ENCODE results near the gene ELMO3. TPM values are rescaled to one million over a fixed set of nuclear protein-coding genes. Genes with fewer than 3 reads are reported as not detected.
A peak's percentile ranks its signal among the peaks of the same experiment; 100 is the strongest.

ELMO3 gene
- total RNA-seq, 4 donors from 2014 or later: 0.09 to 0.55 (median 0.29) TPM

DNA sequence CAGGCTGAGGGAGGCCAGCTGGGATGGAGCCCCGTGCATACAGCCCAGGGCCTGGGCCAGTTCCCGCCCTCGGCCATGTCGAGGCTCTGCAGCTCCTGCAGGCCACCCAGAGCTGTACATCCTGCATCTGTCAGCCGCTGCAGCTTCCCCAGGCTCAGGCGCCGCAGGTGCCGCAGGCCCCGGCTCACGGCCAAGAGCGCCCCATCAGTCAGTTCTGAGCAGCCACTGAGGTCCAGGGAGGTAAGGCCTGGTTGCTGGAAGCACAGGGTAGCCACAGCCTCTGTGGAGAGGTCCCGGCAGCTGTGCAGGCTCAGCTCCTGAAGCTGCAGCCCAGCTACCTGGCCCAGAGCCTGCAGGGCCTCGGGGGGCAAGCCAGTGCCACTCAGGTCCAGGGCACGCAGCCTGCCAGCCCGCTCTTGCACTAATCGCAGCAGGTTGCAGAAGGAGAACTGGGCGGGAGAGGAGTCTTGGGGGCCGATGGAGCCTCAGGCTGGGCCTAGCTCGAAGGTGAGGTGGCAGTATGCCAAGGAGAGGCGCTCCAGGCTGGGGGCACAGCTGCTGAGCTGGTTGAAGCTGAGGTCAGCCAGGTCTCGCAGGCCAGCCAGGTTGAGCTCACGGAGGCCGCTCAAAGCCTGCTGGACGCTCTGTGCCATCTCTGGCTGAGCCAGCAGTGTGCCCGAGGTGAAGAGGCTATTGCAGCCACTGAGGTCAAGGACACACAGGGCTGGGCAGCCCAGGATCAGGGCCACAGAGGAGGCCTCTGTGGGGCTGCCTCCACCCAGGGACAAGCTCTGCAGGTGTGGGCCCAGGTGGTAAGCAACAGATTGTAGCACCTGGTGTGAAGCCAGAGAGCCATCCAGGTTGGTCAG lies 11.4 kb downstream of the ELMO3 start:
- Histone ChIP-seq H3K27ac (peak overlapping the region in 1 of 4 donors; percentile 54), H3K4me1 (peaks cover 38 to 43% of the 10 kb centered on the region in 2 donors), H3K9me3 (no peaks in the 10 kb centered on the region), H3K36me3 (no peaks in the 10 kb centered on the region), H3K4me3 (no peak overlapping the region), H3K27me3 (no peaks in the 10 kb centered on the region)
- no peak for DNase-seq
- ATAC-seq: no peak
- intact Hi-C loops (cut with DNase I; ENCODE audit: low total_unique reads): no loop called here
- TF ChIP-seq, protein P1, sequence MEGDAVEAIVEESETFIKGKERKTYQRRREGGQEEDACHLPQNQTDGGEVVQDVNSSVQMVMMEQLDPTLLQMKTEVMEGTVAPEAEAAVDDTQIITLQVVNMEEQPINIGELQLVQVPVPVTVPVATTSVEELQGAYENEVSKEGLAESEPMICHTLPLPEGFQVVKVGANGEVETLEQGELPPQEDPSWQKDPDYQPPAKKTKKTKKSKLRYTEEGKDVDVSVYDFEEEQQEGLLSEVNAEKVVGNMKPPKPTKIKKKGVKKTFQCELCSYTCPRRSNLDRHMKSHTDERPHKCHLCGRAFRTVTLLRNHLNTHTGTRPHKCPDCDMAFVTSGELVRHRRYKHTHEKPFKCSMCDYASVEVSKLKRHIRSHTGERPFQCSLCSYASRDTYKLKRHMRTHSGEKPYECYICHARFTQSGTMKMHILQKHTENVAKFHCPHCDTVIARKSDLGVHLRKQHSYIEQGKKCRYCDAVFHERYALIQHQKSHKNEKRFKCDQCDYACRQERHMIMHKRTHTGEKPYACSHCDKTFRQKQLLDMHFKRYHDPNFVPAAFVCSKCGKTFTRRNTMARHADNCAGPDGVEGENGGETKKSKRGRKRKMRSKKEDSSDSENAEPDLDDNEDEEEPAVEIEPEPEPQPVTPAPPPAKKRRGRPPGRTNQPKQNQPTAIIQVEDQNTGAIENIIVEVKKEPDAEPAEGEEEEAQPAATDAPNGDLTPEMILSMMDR (IDR thresholded peaks at IDR 0.05 in 4 of 5, conservative IDR thresholded peaks at IDR 0.05 in 1 of 5): no peak
- TF ChIP-seq POLR2A (IDR thresholded peaks at IDR 0.05): no peak
- in situ Hi-C loops (cut with MboI; ENCODE audit: low sequenced_read_pairs in 4 of 4): no loop called here

DNA sequence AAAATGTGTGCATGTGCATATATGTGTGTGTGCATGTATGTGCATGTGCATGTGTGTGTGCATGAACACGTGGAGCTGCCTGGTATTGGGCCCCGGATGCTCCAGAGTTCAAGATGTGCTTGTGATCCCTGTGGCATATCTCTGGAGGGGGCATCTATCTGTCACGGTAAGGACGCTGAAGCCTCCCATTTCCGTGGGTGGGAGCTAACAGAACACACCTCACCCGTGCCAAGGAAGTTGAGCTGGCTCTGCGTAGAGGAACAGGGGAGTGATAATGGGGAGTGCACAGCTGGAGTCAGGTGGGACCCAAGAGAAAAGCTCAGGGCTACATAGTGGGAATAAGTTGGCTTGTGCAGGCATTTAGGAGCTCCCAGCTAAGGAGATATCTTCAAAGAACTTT lies 12.7 kb downstream of the ELMO3 start:
- intact Hi-C loops (cut with DNase I; ENCODE audit: low total_unique reads): no loop called here
- Histone ChIP-seq H3K9me3 (no peaks in the 10 kb centered on the region), H3K4me3 (no peak overlapping the region), H3K36me3 (no peaks in the 10 kb centered on the region), H3K27ac (no peak overlapping the region), H3K4me1 (peaks cover 38 to 43% of the 10 kb centered on the region in 2 donors), H3K27me3 (no peaks in the 10 kb centered on the region)
- ATAC-seq (no peak), DNase-seq (no peak)
- in situ Hi-C loops (cut with MboI; ENCODE audit: low sequenced_read_pairs in 4 of 4): no loop called here
- TF ChIP-seq, protein P1 (IDR thresholded peaks at IDR 0.05 in 4 of 5, conservative IDR thresholded peaks at IDR 0.05 in 1 of 5): no peak
- TF ChIP-seq POLR2A (IDR thresholded peaks at IDR 0.05): no peak

DNA sequence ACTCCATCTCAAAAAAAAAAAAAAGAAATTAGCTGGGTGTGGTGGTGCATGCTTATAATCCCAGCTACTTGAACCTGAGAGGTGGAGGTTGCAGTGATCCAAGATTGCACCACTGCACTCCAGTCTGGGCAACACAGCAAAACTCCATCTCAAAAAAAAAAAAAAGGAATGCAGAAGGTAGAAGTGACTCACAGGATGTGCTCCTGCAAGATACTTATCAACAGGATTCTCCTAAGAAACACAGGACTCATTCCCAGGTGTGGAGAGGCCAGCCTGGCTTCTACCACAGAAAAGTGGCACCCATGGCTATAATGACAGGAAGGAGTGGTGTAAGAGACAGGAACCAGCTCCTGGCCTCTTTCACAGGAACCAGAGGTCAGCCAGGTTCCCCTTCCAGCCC lies 13.8 kb downstream of the ELMO3 start:
- intact Hi-C loops (cut with DNase I; ENCODE audit: low total_unique reads): no loop called here
- TF ChIP-seq POLR2A (IDR thresholded peaks at IDR 0.05): no peak
- TF ChIP-seq, protein P1 (IDR thresholded peaks at IDR 0.05 in 4 of 5, conservative IDR thresholded peaks at IDR 0.05 in 1 of 5): no peak
- Histone ChIP-seq H3K27ac (peak overlapping the region in 1 of 4 donors; percentile 57), H3K36me3 (no peaks in the 10 kb centered on the region), H3K4me1 (peaks cover 33 to 34% of the 10 kb centered on the region in 2 donors), H3K27me3 (no peaks in the 10 kb centered on the region), H3K4me3 (no peak overlapping the region), H3K9me3 (no peaks in the 10 kb centered on the region)
- ATAC-seq (no peak), DNase-seq (no peak)
- in situ Hi-C loops (cut with MboI; ENCODE audit: low sequenced_read_pairs in 4 of 4): no loop called here

DNA sequence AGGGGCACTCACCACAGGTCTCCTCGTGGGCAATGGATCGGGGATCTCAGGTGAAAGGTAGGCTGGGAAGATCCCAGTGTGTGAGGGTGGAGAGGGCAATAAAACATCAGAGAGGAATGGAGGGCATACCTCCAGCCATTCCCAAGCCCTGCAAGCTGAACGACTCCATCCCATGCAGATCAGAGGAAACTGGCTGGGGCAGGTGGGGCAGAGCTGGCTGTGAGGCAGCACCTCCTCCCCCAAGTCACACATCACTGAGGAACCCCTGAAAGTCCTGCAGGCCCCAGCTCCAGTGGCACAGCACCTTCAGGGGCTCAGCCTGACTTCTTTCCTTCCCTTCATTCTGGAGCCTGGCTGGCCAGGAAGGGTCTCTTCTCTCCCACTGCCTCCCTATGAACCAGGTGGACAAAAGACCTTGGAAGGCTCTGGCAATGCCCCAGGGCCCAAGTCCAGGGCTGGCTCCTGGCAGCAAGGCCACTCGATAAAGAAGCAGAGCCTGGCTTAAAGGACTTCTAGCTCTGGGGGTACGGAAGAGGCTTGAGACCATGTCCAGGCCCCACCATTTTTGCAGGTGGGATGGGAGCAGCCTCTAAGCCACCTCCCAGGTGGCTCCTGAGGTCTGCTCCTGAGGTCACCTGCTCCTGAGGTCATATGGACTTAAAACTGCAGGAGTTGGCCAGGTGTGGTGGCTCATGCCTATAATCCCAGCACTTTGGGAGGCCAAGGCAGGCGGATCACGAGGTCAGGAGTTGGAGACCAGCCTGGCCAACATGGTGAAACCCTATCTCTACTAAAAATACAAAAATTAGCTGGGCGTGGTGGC lies 14.5 kb downstream of the ELMO3 start:
- Histone ChIP-seq H3K4me3 (no peak overlapping the region), H3K27ac (peak overlapping the region; percentile 48 to 61 (median 56)), H3K4me1 (peaks cover 27 to 28% of the 10 kb centered on the region in 2 donors), H3K36me3 (no peaks in the 10 kb centered on the region), H3K27me3 (no peaks in the 10 kb centered on the region), H3K9me3 (no peaks in the 10 kb centered on the region)
- intact Hi-C loops (cut with DNase I; ENCODE audit: low total_unique reads) (no loop called here), in situ Hi-C loops (cut with MboI; ENCODE audit: low sequenced_read_pairs in 4 of 4) (no loop called here)
- DNase-seq (peak; percentile 27 to 61), ATAC-seq (peak; percentile 21 to 34)
- no peak for TF ChIP-seq POLR2A (IDR thresholded peaks at IDR 0.05)
- TF ChIP-seq, protein P1 (IDR thresholded peaks at IDR 0.05 in 4 of 5, conservative IDR thresholded peaks at IDR 0.05 in 1 of 5): no peak
